Astrocyte of the cerebellum (primary cell): ENCODE results near the gene LBX2.
"Not testable (repeated sequence)": the region's sequence is repeated elsewhere in the genome, so short reads cannot be mapped to it uniquely, and the experiment has no call there.

Experiments used
- DNase-seq: peaks from one replicate; pipeline ENCODE4 v3.0.0-alpha.2; 2011; ENCODE audit warnings: low read depth
- H3K4me3 ChIP-seq: 2 replicates; pipeline ENCODE4 v1.5.1; 2011; ENCODE audit warnings: mild to moderate bottlenecking, low read depth, low read length, moderate library complexity
- in situ Hi-C: cut with HindIII; loops from 2 replicates; pipeline ENCODE4 v1.10.0; 2017; ENCODE audit warnings: low sequenced_read_pairs
- TF ChIP-seq, protein P1 (sequence below): IDR thresholded peaks from 2 replicates; pipeline ENCODE4 v1.5.1; 2012; ENCODE audit warnings: low read length, low read depth, moderate library complexity, mild to moderate bottlenecking; ENCODE audit errors: missing control alignments

The LBX2 gene

GRCh38 chr2:74474481-74474880, 24.9 kb downstream of the LBX2 start:
- TF ChIP-seq, protein P1, sequence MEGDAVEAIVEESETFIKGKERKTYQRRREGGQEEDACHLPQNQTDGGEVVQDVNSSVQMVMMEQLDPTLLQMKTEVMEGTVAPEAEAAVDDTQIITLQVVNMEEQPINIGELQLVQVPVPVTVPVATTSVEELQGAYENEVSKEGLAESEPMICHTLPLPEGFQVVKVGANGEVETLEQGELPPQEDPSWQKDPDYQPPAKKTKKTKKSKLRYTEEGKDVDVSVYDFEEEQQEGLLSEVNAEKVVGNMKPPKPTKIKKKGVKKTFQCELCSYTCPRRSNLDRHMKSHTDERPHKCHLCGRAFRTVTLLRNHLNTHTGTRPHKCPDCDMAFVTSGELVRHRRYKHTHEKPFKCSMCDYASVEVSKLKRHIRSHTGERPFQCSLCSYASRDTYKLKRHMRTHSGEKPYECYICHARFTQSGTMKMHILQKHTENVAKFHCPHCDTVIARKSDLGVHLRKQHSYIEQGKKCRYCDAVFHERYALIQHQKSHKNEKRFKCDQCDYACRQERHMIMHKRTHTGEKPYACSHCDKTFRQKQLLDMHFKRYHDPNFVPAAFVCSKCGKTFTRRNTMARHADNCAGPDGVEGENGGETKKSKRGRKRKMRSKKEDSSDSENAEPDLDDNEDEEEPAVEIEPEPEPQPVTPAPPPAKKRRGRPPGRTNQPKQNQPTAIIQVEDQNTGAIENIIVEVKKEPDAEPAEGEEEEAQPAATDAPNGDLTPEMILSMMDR = no peak
- DNase-seq = no peak
- in situ Hi-C loops = no loop called here
- H3K4me3 ChIP-seq = no peak overlapping the region

- no peak for DNase-seq
- TF ChIP-seq, protein P1 = no peak
These were observed 26.5 kb downstream of the LBX2 start for GRCh38 chr2:74472945-74473258.

GRCh38 chr2:74472086-74472944, 27.1 kb downstream of the LBX2 start, which contains the start of gene MRPL53:
Gene MRPL53, minus strand, starts transcription at chr2:74472680. Its CDS starts 20 bp downstream, at chr2:74472660.
- in situ Hi-C loops = no loop called here

More at GRCh38 chr2:74472945-74473258, 26.5 kb downstream of the LBX2 start:
- peak overlapping the region; percentile 70 for H3K4me3 ChIP-seq
- in situ Hi-C loops = no loop called here

GRCh38 chr2:74471332-74472065, 27.9 kb downstream of the LBX2 start:
- TF ChIP-seq, protein P1 = no peak
- peak overlapping the region; percentile 70 for H3K4me3 ChIP-seq
- in situ Hi-C loops = no loop called here
- DNase-seq = no peak

More at GRCh38 chr2:74472086-74472944, 27.1 kb downstream of the LBX2 start, which contains the start of gene MRPL53:
- DNase-seq = peak; percentile 85
- TF ChIP-seq, protein P1 = no peak
- peak within 1 kb of the TSS; percentile 70 for H3K4me3 ChIP-seq

- in situ Hi-C loops, H3K4me3 ChIP-seq, DNase-seq: not testable (repeated sequence)
These were observed 28.7 kb downstream of the LBX2 start for GRCh38 chr2:74470742-74471141.

- peak overlapping the region; percentile 72 for H3K4me3 ChIP-seq
- in situ Hi-C loops = no loop called here
- TF ChIP-seq, protein P1 = no peak
- DNase-seq = no peak
These were observed 35.0 kb downstream of the LBX2 start for GRCh38 chr2:74464406-74464805.

DNA sequence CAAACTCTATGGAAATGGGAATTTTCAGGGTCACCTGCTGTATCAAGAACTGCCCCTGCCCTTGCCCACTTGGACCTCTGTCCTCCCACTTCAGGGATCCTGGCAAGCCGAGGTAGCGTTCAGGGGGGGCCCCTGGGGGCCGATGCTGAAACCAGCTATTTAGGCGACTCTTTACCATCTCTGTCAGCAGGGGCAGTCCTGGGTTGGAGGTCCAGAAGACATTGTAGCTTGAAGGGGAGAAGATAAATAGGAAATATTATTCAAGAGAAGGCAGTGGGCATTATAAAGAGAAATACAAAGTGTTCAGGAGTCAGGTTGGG, 36.7 kb downstream of the LBX2 start:
- no peak for DNase-seq
- H3K4me3 ChIP-seq = no peak overlapping the region
- TF ChIP-seq, protein P1 = no peak
- in situ Hi-C loops = no loop called here
